Measurements from ENCODE around the gene TOLLIP.

DNA sequence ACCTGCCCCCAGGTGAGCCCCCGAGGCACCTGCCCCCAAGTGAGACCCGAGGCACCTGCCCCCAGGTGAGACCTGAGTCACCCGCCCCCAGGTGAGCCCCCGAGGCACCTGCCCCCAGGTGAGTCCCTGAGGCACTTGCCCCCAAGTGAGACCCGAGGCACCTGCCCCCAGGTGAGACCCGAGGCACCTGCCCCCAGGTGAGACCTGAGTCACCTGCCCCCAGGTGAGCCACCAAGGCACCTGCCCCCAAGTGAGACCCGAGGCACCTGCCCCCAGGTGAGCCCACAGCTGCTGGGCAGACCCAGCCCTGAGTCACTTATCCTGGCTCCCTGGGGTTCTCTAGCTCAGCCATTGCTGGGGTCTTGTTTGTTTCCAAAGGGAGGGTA lies 50.4 kb downstream of the TOLLIP start:
- no peak for TF ChIP-seq CTCF (conservative IDR thresholded peaks at IDR 0.05; ENCODE audit: low read depth, low read length)
- TF ChIP-seq MAFK (IDR thresholded peaks at IDR 0.05; ENCODE audit: low read depth, low read length) = no peak
- TF ChIP-seq POLR2A (IDR thresholded peaks at IDR 0.05; ENCODE audit: low read depth, low read length) = no peak
- no peak for TF ChIP-seq SMC3 (IDR thresholded peaks at IDR 0.05; ENCODE audit: low read depth, low read length)
- no peak for TF ChIP-seq CEBPB (IDR thresholded peaks at IDR 0.05; ENCODE audit: low read depth, low read length)
- TF ChIP-seq CHD1 (IDR thresholded peaks at IDR 0.05; ENCODE audit: low read depth, low read length) = no peak
- TF ChIP-seq BHLHE40 (IDR thresholded peaks at IDR 0.05; ENCODE audit: low read depth, low read length) = no peak
- TF ChIP-seq RFX5 (IDR thresholded peaks at IDR 0.05; ENCODE audit: low read depth, low read length) = no peak
- no peak for TF ChIP-seq NFE2L2 (IDR thresholded peaks at IDR 0.05; ENCODE audit: low read depth, low read length)

Data from IMR-90 (cell line).